ENCODE measurements around the gene TMEFF1.

Gene TMEFF1

DNA sequence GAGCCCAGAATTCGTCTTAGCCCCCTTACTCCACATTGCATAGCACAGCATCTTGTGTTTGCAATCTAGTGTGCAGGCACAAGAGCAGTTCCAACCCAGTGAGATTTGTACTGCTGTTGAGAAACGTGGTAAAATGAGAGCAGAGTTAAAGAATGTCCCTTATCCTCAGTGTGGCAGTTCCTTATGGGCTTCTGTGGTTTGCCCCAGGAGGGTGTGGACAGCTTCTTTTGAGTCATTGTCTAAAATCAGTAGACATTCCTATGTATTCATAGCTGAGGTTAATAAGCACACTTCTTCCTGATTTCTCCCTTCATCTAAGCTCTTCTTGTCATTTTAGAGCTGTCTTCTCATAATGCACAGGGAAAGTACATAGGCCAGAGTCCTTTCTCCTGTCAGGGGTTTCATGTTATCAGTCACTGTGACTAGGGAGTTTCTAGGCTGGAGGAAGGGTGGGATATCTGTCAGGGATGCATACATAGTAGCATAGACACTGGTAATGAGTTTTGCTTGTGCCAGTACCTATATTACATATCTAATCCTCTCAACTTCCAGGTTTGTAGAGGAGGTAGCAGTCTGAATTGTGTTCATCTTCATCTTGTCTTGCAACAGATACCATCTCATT, 102.9 kb downstream of the TMEFF1 start:
- peak; percentile 59 for DNase-seq (ENCODE audit: low read depth, low spot score)

DNA sequence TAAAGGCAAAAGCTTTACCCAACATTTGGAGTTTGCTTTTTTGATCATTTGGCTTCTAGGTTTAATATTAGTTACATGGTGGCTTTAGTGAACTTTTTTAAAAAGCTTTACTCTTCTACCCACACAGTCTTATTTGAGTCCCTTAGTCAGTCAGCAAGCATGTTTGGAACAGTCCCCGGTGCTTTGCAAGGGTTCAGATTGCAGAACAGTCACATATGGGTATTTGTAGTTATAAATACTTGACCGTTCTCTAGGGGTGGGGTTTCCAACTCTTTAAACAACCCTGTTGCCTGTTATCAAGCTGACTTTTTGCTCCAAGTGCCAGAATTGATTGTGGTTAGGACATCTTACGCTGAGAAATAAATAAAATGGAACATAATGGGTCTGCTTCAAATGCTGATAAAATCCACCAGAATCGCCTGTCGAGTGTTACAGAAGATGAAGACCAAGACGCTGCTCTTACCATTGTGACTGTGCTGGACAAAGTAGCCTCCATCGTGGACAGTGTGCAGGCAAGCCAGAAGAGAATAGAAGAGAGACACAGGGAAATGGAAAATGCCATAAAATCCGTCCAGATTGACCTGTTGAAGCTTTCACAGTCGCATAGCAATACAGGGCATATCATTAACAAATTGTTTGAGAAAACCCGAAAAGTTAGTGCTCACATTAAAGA, 105.0 kb downstream of the TMEFF1 start, which contains the start of gene CAVIN4:
CAVIN4 (plus strand) TSS at position 304 of the 673 bp plus-strand sequence; CDS start at position 369, 65 bp downstream.
- DNase-seq (ENCODE audit: low read depth, low spot score), result no peak

DNA sequence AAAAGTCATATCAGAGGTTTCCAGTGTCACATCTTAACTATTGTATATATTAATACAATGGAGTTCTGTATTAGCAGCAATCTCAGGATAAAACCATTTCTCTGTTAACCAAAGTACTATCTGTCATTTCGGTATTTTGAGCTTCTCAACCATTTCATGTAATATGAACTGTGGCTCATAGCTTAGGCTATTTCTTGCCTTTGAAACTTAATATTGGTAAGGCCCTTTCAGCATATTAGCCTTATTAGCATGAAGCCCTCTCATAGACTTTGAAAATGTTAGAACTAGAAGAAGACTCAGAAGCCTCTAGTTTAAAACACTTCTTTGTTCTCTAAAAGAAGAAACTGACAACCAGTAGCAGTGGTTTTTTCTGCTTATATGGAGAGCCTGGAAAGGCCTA, 105.7 kb downstream of the TMEFF1 start:
- no peak for DNase-seq (ENCODE audit: low read depth, low spot score)

DNA sequence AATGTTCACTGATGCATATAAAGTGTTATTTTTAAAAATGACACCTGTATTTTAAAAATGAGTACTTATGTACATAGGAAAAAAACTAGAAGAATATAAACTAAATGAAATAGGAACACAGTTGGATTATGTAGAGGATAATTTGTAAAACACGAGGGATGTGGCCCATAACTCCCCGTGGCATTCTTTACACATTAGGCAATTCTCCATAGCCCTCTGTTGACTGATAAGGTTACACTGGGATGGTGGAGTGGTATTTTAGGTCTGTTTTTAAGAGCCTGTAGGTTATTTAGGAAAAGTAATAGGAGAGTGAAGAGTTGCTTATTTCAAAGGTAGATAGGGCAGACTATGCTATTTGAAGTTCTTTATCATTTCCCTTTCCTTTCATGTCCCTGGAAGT, 106.7 kb downstream of the TMEFF1 start:
- peak; percentile 55 for DNase-seq (ENCODE audit: low read depth, low spot score)

DNA sequence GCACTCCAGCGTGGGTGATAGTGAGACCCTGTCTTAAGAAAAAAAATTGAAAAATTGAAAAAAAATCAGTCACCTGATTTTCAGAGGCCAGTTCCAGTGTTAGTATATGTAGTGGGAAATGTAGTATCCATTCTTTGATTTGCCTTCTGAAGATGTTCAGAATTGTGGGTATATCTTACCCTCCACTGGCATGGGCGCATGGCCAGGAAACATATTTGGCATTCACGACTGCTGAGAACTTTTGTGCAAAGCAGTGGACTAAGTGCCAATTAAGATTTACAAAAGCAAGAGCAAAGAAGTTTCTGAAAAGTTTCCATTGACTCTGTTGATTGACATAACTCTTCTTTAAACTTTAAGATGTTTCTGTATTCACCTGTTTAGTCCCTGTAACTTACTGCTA, 107.3 kb downstream of the TMEFF1 start:
- DNase-seq (ENCODE audit: low read depth, low spot score), result peak; percentile 46

DNA sequence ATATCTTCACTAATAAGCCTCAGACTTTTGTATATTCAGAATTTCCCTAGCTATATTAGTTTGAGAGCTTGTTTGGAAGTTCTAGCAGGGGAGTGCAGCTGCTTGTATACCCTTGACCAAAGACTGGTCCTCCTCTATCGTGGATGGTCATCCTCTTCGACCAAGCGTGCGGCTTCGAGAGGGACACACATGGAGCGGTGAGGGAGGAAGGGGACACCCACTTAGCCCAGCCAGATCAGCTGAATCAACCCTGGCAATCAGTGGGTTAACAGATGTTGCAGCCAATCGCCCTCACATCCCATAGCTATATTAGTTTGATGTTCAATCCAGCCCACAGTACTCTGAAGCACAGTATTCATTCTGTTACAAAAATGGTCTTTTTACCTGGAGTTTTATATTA, 108.1 kb downstream of the TMEFF1 start:
- no peak for DNase-seq (ENCODE audit: low read depth, low spot score)

DNA sequence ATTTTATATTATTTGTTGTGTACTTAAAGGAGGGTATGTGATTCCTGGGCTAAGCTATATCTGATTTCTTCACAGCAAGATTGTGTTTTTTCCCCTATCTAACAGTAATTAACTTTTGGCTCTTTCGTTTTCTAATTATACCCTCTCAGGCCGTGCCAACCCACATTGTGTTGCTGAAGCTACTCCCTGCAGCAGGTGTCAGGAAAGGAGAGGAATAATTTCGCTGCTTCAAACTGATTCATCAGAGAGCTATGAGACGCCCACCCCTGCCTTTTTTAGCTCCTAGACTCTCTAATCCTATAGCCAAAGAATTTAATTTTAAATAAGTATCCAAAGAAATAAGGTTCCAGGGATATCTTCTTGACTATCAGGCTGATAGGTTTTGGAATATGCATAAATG, 108.7 kb downstream of the TMEFF1 start:
- DNase-seq (ENCODE audit: low read depth, low spot score), result no peak

DNA sequence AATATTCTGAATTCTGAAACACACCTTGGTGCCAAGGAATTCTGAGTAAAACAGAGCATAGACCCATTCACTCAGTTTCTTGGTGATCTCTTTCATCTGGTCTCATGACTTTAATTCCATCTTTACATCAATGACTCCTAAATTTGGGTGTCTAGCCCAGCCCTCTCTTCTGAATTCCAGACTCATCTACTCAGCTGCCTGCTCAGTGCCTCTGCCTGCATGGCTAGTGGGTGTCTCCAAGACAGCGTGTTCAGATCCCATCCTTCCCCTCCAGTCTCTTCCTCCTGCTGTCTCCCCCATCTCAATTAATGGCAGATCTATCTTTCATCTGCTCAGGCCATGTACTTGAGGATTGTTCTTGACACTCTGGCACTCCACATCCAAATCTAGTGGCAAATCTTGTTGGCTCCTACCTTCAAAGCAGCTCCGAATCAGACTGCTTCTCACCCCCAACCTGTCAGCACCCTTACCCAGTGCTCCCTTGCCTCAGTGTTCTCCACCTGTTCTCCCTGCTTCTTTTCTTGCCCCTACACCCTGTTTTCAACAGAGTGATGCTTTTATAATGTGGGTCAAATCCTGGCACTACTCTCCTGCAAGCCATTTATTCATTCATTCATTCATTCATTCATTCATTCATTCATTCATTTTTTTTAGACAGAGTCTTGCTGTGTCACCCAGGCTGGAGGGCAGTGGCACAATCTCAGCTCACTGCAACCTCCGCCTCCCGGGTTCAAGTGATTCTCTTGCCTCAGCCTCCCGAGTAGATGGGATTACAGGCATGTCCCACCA, 110.3 kb downstream of the TMEFF1 start:
- DNase-seq (ENCODE audit: low read depth, low spot score), result no peak

DNA sequence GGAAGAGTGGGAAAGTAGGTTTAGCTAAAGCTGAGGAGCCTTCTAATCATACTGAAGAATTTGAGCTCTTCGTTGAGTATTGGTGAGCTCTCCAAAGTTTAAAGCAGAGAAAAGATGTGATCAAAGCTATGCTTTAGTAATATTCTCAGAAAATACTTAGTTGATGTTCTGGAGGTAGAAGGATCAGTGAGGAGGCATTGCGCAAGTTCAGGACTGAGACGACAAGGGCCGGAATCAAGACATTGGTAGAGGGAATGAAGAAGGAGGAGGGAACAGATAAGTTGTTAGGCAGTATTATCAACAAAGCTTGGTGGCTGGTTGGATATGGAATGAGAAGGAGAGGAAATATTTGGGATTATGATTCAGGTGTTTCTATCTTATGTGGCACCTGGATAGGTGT, 112.0 kb downstream of the TMEFF1 start:
- no peak for DNase-seq (ENCODE audit: low read depth, low spot score)

DNA sequence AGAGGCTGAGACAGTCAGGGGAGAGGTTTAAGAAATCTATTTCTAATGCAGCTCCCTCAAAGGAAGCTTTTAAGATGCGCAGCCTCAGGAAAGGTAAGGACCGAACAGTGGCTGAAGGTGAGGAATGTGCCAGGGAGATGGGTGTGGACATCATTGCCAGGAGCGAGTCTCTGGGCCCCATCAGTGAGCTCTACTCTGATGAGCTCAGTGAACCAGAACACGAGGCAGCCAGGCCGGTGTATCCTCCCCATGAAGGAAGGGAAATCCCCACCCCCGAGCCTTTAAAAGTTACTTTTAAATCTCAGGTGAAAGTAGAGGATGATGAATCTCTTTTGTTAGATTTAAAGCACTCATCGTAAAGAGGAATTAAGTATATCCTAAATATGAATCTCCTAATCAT, 113.1 kb downstream of the TMEFF1 start:
- no peak for DNase-seq (ENCODE audit: low read depth, low spot score)

DNA sequence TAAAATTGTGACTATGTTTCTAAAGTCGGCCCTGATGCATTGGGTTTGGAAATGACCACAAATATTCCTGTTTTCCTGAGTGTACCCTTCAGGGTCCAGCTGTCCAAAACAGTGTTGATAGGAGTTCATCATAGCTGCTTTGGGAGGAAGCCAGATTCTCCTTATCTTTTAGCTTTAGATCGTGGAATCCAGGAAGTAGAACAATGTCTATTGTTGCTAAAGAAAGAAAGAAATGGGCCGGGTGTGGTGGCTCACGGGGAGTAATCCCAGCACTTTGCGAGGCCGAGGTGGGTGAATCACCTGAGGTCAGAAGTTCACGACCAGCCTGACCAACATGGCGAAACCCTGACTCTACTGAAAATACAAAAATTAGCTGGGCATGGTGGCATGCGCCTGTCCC, 114.4 kb downstream of the TMEFF1 start:
- DNase-seq (ENCODE audit: low read depth, low spot score), result peak; percentile 36

DNA sequence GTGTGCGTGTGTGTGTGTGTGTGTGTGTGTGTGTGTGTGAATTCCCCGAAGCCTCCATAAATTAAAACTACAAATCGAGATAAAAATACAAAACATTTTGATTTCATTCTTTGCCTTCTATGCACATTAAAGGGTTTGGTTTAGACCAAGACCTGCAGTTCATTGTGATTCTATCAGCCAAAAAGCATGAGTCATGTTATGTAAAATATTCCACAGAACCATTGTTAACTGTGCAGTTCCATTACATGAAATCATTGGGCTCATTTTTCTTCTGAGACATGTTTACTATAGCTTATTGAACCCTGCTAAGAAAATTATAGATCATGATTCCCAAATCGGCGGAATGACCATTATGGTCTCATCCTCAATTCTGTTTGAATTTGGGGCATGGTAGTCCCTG, 116.6 kb downstream of the TMEFF1 start:
- DNase-seq (ENCODE audit: low read depth, low spot score), result peak; percentile 67

DNA sequence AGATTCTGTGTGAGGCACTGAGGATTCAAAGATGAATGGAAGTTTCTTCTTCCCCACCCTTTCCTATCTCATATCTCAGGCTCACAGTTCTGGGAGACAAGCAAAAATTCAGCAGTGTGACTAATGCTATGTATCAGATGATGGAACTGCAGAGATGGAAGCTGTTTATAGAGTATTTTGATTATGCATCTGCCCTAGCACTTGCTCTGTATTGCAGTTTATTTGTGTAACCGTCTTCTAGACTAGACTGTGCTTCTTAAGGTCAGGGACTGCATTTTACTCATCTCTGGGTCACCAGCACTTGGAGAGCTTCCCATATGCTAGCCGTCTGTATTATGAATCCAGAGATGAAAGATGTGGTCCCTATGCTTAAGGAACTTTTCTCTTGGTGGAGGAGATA, 117.5 kb downstream of the TMEFF1 start:
- no peak for DNase-seq (ENCODE audit: low read depth, low spot score)

DNA sequence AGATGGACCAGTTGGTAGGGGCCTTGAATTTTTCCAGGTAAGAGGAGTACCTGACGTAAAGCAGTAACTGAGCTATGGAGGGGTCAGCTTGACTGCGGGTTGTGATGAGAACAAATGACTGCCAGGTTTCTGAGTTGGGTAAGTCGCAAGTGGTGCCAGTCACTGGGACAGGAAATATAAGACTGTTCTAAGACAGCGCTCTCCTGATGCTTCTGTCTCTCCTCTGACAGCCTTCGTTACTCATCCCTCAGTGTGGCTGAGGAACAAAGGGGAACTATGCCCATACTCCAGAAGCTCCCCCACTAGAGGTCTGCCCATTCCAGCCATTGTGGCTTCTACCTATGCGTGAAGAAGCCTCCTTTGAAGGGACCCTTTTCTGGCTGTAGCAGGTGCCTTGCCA, 118.2 kb downstream of the TMEFF1 start:
- DNase-seq (ENCODE audit: low read depth, low spot score), result no peak

DNA sequence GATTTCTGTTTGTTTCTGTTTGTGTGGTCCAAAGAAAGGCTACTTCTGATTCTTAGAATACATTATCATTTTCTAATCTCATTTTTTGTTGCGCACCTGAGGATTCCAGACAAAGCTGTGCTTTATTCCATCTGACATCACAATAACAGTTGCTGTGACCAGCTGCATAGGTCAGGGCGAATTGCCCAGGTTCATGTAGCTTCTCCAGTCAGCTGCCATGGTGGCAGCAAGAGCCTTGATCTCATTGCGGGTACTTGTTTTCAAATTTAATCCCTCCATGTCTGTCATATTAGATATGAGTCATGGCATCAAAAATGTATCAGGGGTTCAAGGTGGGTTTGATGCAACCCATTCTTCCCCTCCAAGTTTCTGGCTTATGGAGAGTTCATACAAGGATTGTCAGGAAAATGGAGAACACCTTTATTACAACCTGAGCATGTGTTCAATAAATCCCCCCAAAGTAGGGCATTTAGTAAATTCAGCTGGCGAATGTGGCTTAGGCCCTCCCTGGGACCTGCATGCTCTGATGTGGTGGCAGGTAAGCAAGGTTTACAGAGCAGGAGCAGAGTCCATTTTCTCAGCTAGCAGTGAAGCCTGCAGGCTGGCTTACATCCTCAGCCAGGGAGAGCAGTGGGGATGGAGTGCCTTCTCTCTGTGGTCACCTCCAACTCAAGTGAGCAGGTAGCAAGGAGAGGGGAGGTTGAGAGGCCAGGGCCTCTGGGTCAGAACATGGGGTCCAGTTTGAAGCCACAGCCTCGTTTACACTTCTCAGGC, 118.9 kb downstream of the TMEFF1 start:
- no peak for DNase-seq (ENCODE audit: low read depth, low spot score)

DNA sequence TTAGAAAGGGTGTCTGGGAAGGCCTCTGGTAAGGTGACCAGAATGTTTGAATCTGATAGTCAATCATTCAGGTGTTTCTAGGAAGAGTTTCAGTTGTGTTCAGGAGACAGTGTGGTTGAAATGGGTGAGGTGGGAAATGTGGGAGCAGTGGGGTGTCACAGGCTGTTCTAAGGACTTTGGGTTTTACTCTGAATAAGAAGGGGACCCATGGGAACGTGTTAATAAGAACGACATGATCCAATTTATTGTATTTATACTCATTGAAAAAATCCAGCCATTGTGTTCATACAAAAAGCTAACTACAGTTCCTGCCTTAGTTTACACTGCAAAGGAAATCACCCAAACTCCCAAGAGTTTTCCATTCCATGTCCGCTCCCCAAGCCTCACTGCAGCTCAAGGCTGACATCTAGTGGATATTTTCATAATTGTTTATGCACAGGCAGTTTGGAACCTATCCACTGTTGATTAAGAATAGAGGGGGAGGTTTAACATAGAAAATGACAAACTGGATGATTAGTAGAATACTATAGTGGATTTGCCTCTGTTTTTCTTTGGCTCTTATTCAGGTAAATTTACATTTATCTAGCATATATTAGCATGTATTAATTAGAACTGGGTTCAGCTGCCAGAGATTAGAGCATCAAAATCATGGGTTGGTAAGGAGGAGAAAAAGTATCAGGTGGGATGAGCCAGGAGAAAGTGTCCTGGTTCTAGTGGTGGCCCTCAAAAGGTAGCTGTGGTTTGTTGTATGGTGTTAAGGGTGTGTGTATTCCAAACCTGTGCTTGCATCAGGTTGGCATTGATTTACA, 122.6 kb downstream of the TMEFF1 start:
- DNase-seq (ENCODE audit: low read depth, low spot score), result peak; percentile 86

DNA sequence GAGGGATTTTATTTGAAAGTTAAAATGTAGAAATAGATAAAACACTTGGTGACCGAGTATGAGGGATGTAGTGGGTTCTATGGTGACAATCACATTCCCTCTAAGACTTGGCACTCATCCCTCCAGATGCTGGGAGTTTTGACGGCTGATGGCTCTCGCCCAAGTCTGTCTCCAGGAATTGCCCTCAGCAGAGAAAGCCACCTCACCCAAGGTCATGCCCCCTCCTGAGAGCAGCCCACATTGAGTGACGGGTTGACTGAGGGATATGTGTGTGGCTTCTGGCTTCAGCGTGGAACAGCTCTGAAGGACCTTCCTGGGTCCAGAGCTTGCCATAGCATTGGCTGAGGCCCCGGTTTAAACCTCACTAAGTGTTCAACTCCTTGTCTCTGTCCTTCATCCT, 124.3 kb downstream of the TMEFF1 start:
- no peak for DNase-seq (ENCODE audit: low read depth, low spot score)

DNA sequence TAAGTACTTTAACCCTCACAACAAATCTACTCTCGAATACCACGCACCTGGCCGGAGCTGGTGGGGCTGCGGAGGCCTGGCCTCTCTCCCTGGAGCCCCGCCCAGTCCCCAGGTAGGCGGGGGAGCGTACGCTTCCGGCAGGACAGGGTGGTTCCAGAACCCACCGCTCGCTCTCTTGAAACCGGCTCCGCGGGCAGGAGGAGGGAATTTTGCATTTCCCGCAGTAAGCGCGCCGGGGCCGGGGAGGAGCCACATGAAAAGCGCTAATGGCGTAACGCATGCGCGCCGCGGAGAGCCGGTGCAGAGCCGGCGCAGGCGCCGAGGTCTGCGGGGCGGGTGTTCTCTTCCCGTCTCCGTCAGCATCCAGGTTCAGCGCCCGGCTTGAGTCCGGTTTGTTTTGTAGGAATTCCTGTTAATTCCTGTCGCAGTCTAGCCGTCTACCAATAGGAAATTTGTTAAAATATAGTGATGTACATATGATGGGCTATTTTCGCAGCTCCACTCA, 125.7 kb downstream of the TMEFF1 start:
- peak; percentile 89 for DNase-seq (ENCODE audit: low read depth, low spot score)

DNA sequence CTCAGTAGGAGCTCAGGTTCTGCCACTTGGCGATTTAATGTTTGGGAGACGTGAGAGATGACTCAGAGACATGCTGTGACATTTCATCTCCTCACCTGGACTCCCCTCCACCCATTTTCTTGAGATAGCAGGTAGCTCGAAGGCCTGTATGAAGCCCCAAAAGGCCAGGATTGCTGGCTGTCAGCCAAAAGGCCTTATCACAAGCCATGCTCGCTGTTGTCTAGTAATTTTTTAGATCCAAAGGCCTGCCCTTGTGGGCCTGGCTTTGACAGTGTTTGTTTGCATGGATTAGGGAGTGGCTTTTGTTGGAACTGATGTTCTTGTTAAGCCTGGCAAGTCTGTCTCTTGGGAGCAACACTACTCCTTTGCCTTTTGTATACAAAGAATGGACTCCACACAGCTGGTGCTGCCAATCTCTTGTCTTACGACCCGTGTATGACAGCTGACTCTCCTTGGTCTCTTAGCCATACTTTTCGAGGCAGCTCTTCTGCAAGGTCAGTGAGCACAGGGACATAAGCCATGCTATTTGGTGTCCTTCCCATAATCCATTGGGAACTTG, 127.7 kb downstream of the TMEFF1 start:
- no peak for DNase-seq (ENCODE audit: low read depth, low spot score)

DNA sequence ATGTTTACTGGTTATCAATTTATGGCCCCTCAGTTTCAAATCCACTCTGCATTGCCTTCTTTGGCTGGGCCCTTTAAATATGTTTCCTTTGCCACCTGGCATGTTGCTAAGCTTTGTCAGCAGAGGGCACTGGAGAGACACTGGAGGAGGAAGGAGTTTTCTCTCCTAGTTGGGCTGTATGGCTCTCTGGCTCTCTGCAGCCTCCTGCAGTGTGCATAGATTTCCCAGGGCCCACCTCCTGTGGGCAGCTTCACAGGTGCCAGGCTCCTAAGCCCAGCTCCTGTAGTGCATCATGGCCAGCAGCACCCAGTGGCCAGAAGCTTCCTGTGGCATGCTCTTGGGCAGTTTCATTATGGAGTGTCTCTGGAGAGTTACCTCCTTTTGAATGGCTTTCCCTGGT, 128.3 kb downstream of the TMEFF1 start:
- DNase-seq (ENCODE audit: low read depth, low spot score), result peak; percentile 78

Measured in astrocyte of the hippocampus (primary cell).